ENCODE results near the gene NAP1L1.
"Not testable (repeated sequence)": the region's sequence is repeated elsewhere in the genome, so short reads cannot be mapped to it uniquely, and the experiment has no call there.

NAP1L1 gene

GRCh38 chr12:76020281-76020680 lies 64.2 kb downstream of the NAP1L1 start:
- DNase-seq = peak; percentile 77

GRCh38 chr12:76018672-76019071 lies 65.8 kb downstream of the NAP1L1 start:
- no peak for DNase-seq

GRCh38 chr12:76018111-76018510 lies 66.4 kb downstream of the NAP1L1 start:
- no peak for DNase-seq

GRCh38 chr12:76014007-76014406 lies 70.5 kb downstream of the NAP1L1 start:
- no peak for DNase-seq

- no peak for DNase-seq
Observed at GRCh38 chr12:76013603-76014002, 70.9 kb downstream of the NAP1L1 start.

GRCh38 chr12:76012644-76013043 lies 71.8 kb downstream of the NAP1L1 start:
- DNase-seq = no peak

- no peak for DNase-seq
Observed at GRCh38 chr12:76010732-76011458, 73.6 kb downstream of the NAP1L1 start.

GRCh38 chr12:76008428-76008827 lies 76.1 kb downstream of the NAP1L1 start:
- DNase-seq = no peak

- no peak for DNase-seq
Observed at GRCh38 chr12:76007640-76008039, 76.8 kb downstream of the NAP1L1 start.

- DNase-seq = no peak
Observed at GRCh38 chr12:76006028-76006925, 78.2 kb downstream of the NAP1L1 start.

GRCh38 chr12:76003355-76003638 lies 81.2 kb downstream of the NAP1L1 start:
- no peak for DNase-seq

GRCh38 chr12:76002598-76003354 lies 81.7 kb downstream of the NAP1L1 start:
- no peak for DNase-seq

GRCh38 chr12:75998292-75999063 lies 86.0 kb downstream of the NAP1L1 start:
- DNase-seq = no peak

GRCh38 chr12:75997658-75998057 lies 86.8 kb downstream of the NAP1L1 start:
- no peak for DNase-seq

- no peak for DNase-seq
Observed at GRCh38 chr12:75996861-75997447, 87.5 kb downstream of the NAP1L1 start.

GRCh38 chr12:75995691-75996090 lies 88.8 kb downstream of the NAP1L1 start:
- DNase-seq = no peak

- DNase-seq = no peak
Observed at GRCh38 chr12:75994069-75994740, 90.3 kb downstream of the NAP1L1 start.

- DNase-seq = no peak
Observed at GRCh38 chr12:75991753-75992152, 92.7 kb downstream of the NAP1L1 start.

GRCh38 chr12:75990189-75990912 lies 94.1 kb downstream of the NAP1L1 start:
- no peak for DNase-seq

- not testable (repeated sequence) for DNase-seq
Observed at GRCh38 chr12:75987709-75988108, 96.8 kb downstream of the NAP1L1 start.

All from CD4-positive, alpha-beta T cell treated with Interleukin-17A for 4 hours (primary cell).